ENCODE results near the gene NUPR1. TPM values are rescaled to one million over a fixed set of nuclear protein-coding genes. Genes with fewer than 3 reads are reported as not detected.

NUPR1 gene
- total RNA-seq, 1 experiment from 2014 or later = 16.6 TPM

- Mint-ChIP-seq H3K27ac (ENCODE audit: unreplicated experiment) (peak overlapping the region; percentile 88), H3K9me3 (ENCODE audit: unreplicated experiment) (no peaks in the 10 kb centered on the region), H3K36me3 (ENCODE audit: insufficient read depth, unreplicated experiment) (peaks cover 17% of the 10 kb centered on the region), H3K27me3 (ENCODE audit: insufficient read depth, unreplicated experiment) (no peaks in the 10 kb centered on the region), H3K4me1 (ENCODE audit: low read depth, unreplicated experiment) (peaks cover 8% of the 10 kb centered on the region), H3K4me3 (ENCODE audit: unreplicated experiment) (peak overlapping the region; percentile 76)
- H3K4me3 ChIP-seq (ENCODE audit: low read depth, low read length) = peak overlapping the region; percentile 40
- no peaks in the 10 kb centered on the region; the same call in 1 of the 2 replicates for H3K36me3 ChIP-seq (ENCODE audit: control insufficient read depth, insufficient read depth, low read length)
- no peaks in the 10 kb centered on the region for H3K9me3 ChIP-seq
- ChIA-PET CTCF (interaction anchor here (1.0 kb wide), 1 partner anchor 14 kb away, joined by 4 read pairs; no protein-coding TSS in a partner anchor), POLR2A (interaction anchor here (0.5 kb wide), 1 partner anchor 64 kb away, joined by 4 read pairs; no protein-coding TSS in a partner anchor)
- H3K4me1 ChIP-seq = no peaks in the 10 kb centered on the region
- H3K27me3 ChIP-seq (replicated peaks; ENCODE audit: control insufficient read depth, insufficient read depth, low read length) = no peaks in the 10 kb centered on the region
- no peak for TF ChIP-seq CTCF (IDR thresholded peaks at IDR 0.05; ENCODE audit: insufficient read depth in 1 of 2, low read depth in 1 of 2, low read length in 1 of 2, severe bottlenecking in 1 of 2, unreplicated experiment in 1 of 2)
- DNase-seq = no peak
- intact Hi-C loops (cut with micrococcal nuclease; ENCODE audit: unreplicated experiment) = no loop called here
- TSS peak; percentile 49 for BruUV-seq (replicated peaks)
These were observed 16.1 kb upstream of the NUPR1 start for GRCh38 chr16:28554634-28555423.

GRCh38 chr16:28553776-28554633, 15.2 kb upstream of the NUPR1 start, which contains the start of gene SGF29:
SGF29 (plus strand) TSS chr16:28553920; CDS start chr16:28581070, 27,150 bp downstream.
- DNase-seq = peak; percentile 87
- no peaks in the 10 kb centered on the region for H3K9me3 Mint-ChIP-seq (ENCODE audit: unreplicated experiment)
- no peaks in the 10 kb centered on the region for H3K9me3 ChIP-seq
- H3K27me3 ChIP-seq (replicated peaks; ENCODE audit: control insufficient read depth, insufficient read depth, low read length) = no peaks in the 10 kb centered on the region
- peak within 1 kb of the TSS; percentile 76 for H3K4me3 Mint-ChIP-seq (ENCODE audit: unreplicated experiment)
- peak within 1 kb of the TSS; percentile 72 for H3K4me3 ChIP-seq (ENCODE audit: low read depth, low read length)
- BruUV-seq (replicated peaks) = TSS peak; percentile 97
- peak within 1 kb of the TSS; percentile 88 for H3K27ac Mint-ChIP-seq (ENCODE audit: unreplicated experiment)
- no peaks in the 10 kb centered on the region for H3K36me3 ChIP-seq (ENCODE audit: control insufficient read depth, insufficient read depth, low read length)
- no peaks in the 10 kb centered on the region for H3K4me1 ChIP-seq
- peaks cover 15% of the 10 kb centered on the region for H3K36me3 Mint-ChIP-seq (ENCODE audit: insufficient read depth, unreplicated experiment)
- H3K27me3 Mint-ChIP-seq (ENCODE audit: insufficient read depth, unreplicated experiment) = no peaks in the 10 kb centered on the region
- TF ChIP-seq CTCF (IDR thresholded peaks at IDR 0.05; ENCODE audit: insufficient read depth in 1 of 2, low read depth in 1 of 2, low read length in 1 of 2, severe bottlenecking in 1 of 2, unreplicated experiment in 1 of 2) = peak in 1 of 2 experiments; percentile 22
- H3K4me1 Mint-ChIP-seq (ENCODE audit: low read depth, unreplicated experiment) = peaks cover 8% of the 10 kb centered on the region
- CTCF ChIA-PET = interaction anchor here (0.6 to 1.0 kb wide), 4 partner anchors 13 to 424 kb away, joined by 3 to 6 read pairs (median 4); no protein-coding TSS in a partner anchor
- intact Hi-C loops (cut with micrococcal nuclease; ENCODE audit: unreplicated experiment) = no loop called here
- POLR2A ChIA-PET = interaction anchor here (0.5 kb wide), 1 partner anchor 64 kb away, joined by 4 read pairs; no protein-coding TSS in a partner anchor

GRCh38 chr16:28549301-28549899, 10.6 kb upstream of the NUPR1 start:
- no peak overlapping the region for H3K4me3 ChIP-seq (ENCODE audit: low read depth, low read length)
- intact Hi-C loops (cut with micrococcal nuclease; ENCODE audit: unreplicated experiment) = loop anchor here (1.0 to 2.0 kb wide), 2 partner anchors 57 to 271 kb away; partner anchors contain the start of gene CLN3
- H3K36me3 ChIP-seq (ENCODE audit: control insufficient read depth, insufficient read depth, low read length) = no peaks in the 10 kb centered on the region
- ChIA-PET POLR2A (no interaction called here), CTCF (no interaction called here)
- no peaks in the 10 kb centered on the region for H3K9me3 Mint-ChIP-seq (ENCODE audit: unreplicated experiment)
- no TSS peak for BruUV-seq (replicated peaks)
- H3K27me3 ChIP-seq (replicated peaks; ENCODE audit: control insufficient read depth, insufficient read depth, low read length) = no peaks in the 10 kb centered on the region
- H3K36me3 Mint-ChIP-seq (ENCODE audit: insufficient read depth, unreplicated experiment) = peaks cover 4% of the 10 kb centered on the region
- no peak overlapping the region for H3K4me3 Mint-ChIP-seq (ENCODE audit: unreplicated experiment)
- peak; percentile 60 to 67 for TF ChIP-seq CTCF (IDR thresholded peaks at IDR 0.05; ENCODE audit: insufficient read depth in 1 of 2, low read depth in 1 of 2, low read length in 1 of 2, severe bottlenecking in 1 of 2, unreplicated experiment in 1 of 2)
- H3K9me3 ChIP-seq = no peaks in the 10 kb centered on the region
- H3K27me3 Mint-ChIP-seq (ENCODE audit: insufficient read depth, unreplicated experiment) = no peaks in the 10 kb centered on the region
- no peaks in the 10 kb centered on the region for H3K4me1 ChIP-seq
- peaks cover under 1% of the 10 kb centered on the region for H3K4me1 Mint-ChIP-seq (ENCODE audit: low read depth, unreplicated experiment)
- no peak overlapping the region for H3K27ac Mint-ChIP-seq (ENCODE audit: unreplicated experiment)
- DNase-seq = peak in 1 of 2 experiments; percentile 39
